H1 (cell line): ENCODE data around the gene CELSR1. TPM values are rescaled to one million over a fixed set of nuclear protein-coding genes. Genes with fewer than 3 reads are reported as not detected.

Source experiments
- CTCF ChIA-PET: fragments of 300-600 bp; sonication (Branson Sonifier 250); formaldehyde crosslinking; loops from one replicate; lab custom pipeline; 2021; ENCODE audit not compliant: partially characterized antibody; lab: Charles Lee
- POLR2A ChIA-PET: fragments of 300-600 bp; sonication (Branson Sonifier 250); formaldehyde crosslinking; loops from one replicate; lab custom pipeline; 2021; ENCODE audit warnings: inconsistent platforms; ENCODE audit not compliant: partially characterized antibody; lab: Charles Lee
- DNase-seq, 2 experiments: peaks; one replicate each; pipeline versions ENCODE4 v3.0.0 to v3.0.0-alpha.2; 2010 to 2022; ENCODE audit warnings: low spot score in 2 of 2, low read depth in 1 of 2, mixed read lengths in 1 of 2
- FAIRE-seq: peaks from 2 replicates; lab custom pipeline; 2011; peaks lifted over from hg19 to GRCh38; lab: Jason Lieb, UNC
- H2AFZ ChIP-seq: 2 replicates; pipeline ENCODE4 v1.8.1; 2012; ENCODE audit warnings: low read length, inconsistent platforms
- H2AK5ac ChIP-seq: 2 replicates; pipeline ENCODE4 v1.6.1; 2013; ENCODE audit warnings: low read depth, low read length
- H2BK120ac ChIP-seq: replicated peaks from 2 replicates; pipeline ENCODE3; 2013; ENCODE audit warnings: low read depth, low read length, inconsistent platforms
- H2BK12ac ChIP-seq: 2 replicates; pipeline ENCODE4 v1.6.1; 2013; ENCODE audit warnings: low read depth, low read length
- H2BK15ac ChIP-seq: 2 replicates; pipeline ENCODE4 v1.6.1; 2013; ENCODE audit warnings: low read length
- H2BK20ac ChIP-seq: 2 replicates; pipeline ENCODE4 v1.6.1; 2013; ENCODE audit warnings: low read length
- H2BK5ac ChIP-seq: 2 replicates; pipeline ENCODE4 v1.6.1; 2013; ENCODE audit warnings: low read depth, low read length
- H3K14ac ChIP-seq: 2 replicates; pipeline ENCODE4 v1.6.1; 2013; ENCODE audit warnings: inconsistent platforms; ENCODE audit not compliant: insufficient read length
- H3K18ac ChIP-seq: 2 replicates; pipeline ENCODE4 v1.6.1; 2013; ENCODE audit warnings: low read length; ENCODE audit errors: extremely low read depth
- H3K23ac ChIP-seq: 2 replicates; pipeline ENCODE4 v1.6.1; 2013; ENCODE audit warnings: inconsistent platforms; ENCODE audit not compliant: insufficient read length
- H3K23me2 ChIP-seq: 2 replicates; pipeline ENCODE4 v1.6.1; 2013; ENCODE audit warnings: low read depth, low read length
- H3K27ac ChIP-seq: 2 replicates; pipeline ENCODE4 v1.6.1; 2011; ENCODE audit warnings: low read depth, low read length, inconsistent platforms
- H3K27me3 ChIP-seq, 4 experiments: replicated peaks in 1 of 4; 1 replicate in 1 of 4; 2 replicates in 3 of 4; pipeline versions ENCODE4 v1.6.1 to v1.8.1; 2011 to 2013; ENCODE audit warnings: low read length in 3 of 4, mild to moderate bottlenecking in 3 of 4, inconsistent platforms in 2 of 4, mixed read lengths in 2 of 4, moderate library complexity in 1 of 4; ENCODE audit not compliant: control insufficient read depth in 3 of 4, insufficient read depth in 3 of 4; ENCODE audit errors: extremely low read depth in 1 of 4
- H3K36me3 ChIP-seq, 4 experiments: 2 replicates each; pipeline versions ENCODE4 v1.6.1 to v1.8.1; 2011 to 2013; ENCODE audit warnings: mild to moderate bottlenecking in 4 of 4, low read length in 3 of 4, moderate library complexity in 2 of 4, control low read depth in 1 of 4, inconsistent platforms in 1 of 4; ENCODE audit not compliant: insufficient read depth in 4 of 4, control insufficient read depth in 2 of 4
- H3K4ac ChIP-seq: replicated peaks from 2 replicates; pipeline ENCODE3; 2013; ENCODE audit warnings: low read length, low read depth, mixed read lengths, inconsistent platforms; ENCODE audit not compliant: insufficient read length
- H3K4me1 ChIP-seq, 4 experiments: replicated peaks in 1 of 4; 1 replicate in 1 of 4; 2 replicates in 3 of 4; pipeline versions ENCODE4 v1.6.1 to v1.8.1; 2011 to 2013; ENCODE audit warnings: low read length in 3 of 4, inconsistent platforms in 2 of 4, mixed read lengths in 1 of 4; ENCODE audit not compliant: insufficient read depth in 4 of 4, control insufficient read depth in 3 of 4
- H3K4me2 ChIP-seq, 2 experiments: 2 replicates each; pipeline versions ENCODE4 v1.6.1 to v1.8.1; 2011 to 2013; ENCODE audit warnings: low read depth in 2 of 2, low read length in 2 of 2, control low read depth in 1 of 2, inconsistent platforms in 1 of 2, mild to moderate bottlenecking in 1 of 2; ENCODE audit not compliant: insufficient read depth in 1 of 2
- H3K4me3 ChIP-seq, 4 experiments: fragments of 200-600, 300-600 bp in 1 of 4; sonication (generic), shearing (Covaris generic), sonication (Bioruptor Twin) in 1 of 4; 2 replicates each; pipeline versions ENCODE4 v1.5.1 to v1.8.1; 2011 to 2016; ENCODE audit warnings: low read length in 4 of 4, low read depth in 3 of 4, control low read depth in 2 of 4, inconsistent platforms in 2 of 4, mild to moderate bottlenecking in 2 of 4, mixed read lengths in 1 of 4, moderate library complexity in 1 of 4; ENCODE audit not compliant: insufficient read depth in 2 of 4; ENCODE audit errors: extremely low read depth in 1 of 4
- H3K56ac ChIP-seq: replicated peaks from 2 replicates; pipeline ENCODE3; 2013; ENCODE audit warnings: low read depth, mild to moderate bottlenecking, mixed read lengths, low read length, inconsistent platforms; ENCODE audit not compliant: insufficient read length
- H3K79me1 ChIP-seq: 2 replicates; pipeline ENCODE4 v1.6.1; 2013; ENCODE audit warnings: low read depth, low read length, control low read depth
- H3K79me2 ChIP-seq, 2 experiments: 2 replicates each; pipeline versions ENCODE4 v1.6.1 to v1.8.1; 2012 to 2013; ENCODE audit warnings: low read length in 2 of 2, mild to moderate bottlenecking in 2 of 2, inconsistent platforms in 1 of 2; ENCODE audit not compliant: insufficient read depth in 2 of 2, control insufficient read depth in 1 of 2
- H3K9ac ChIP-seq, 4 experiments: replicated peaks in 1 of 4; 1 replicate in 1 of 4; 2 replicates in 3 of 4; pipeline versions ENCODE4 v1.6.1 to v1.8.1; 2011 to 2013; ENCODE audit warnings: low read depth in 3 of 4, low read length in 3 of 4, control low read depth in 2 of 4, mild to moderate bottlenecking in 2 of 4, moderate library complexity in 2 of 4, inconsistent platforms in 1 of 4; ENCODE audit errors: extremely low read depth in 1 of 4
- H3K9me3 ChIP-seq, 2 experiments: 2 replicates each; pipeline versions ENCODE4 v1.6.1 to v1.8.1; 2012 to 2013; ENCODE audit warnings: mild to moderate bottlenecking in 2 of 2, moderate library complexity in 2 of 2, control low read depth in 1 of 2, inconsistent platforms in 1 of 2, low read depth in 1 of 2, low read length in 1 of 2, mixed read lengths in 1 of 2; ENCODE audit not compliant: insufficient read depth in 2 of 2
- H4K20me1 ChIP-seq, 2 experiments: replicated peaks in 1 of 2; 2 replicates each; pipeline versions ENCODE3 to v1.8.1; 2011 to 2013; ENCODE audit warnings: inconsistent platforms in 2 of 2, low read length in 2 of 2, mild to moderate bottlenecking in 1 of 2; ENCODE audit not compliant: insufficient read depth in 2 of 2, control insufficient read depth in 1 of 2
- H4K5ac ChIP-seq: 2 replicates; pipeline ENCODE4 v1.6.1; 2013; ENCODE audit warnings: low read length, low read depth, mixed read lengths, inconsistent platforms; ENCODE audit not compliant: insufficient read length
- H4K8ac ChIP-seq: 2 replicates; pipeline ENCODE4 v1.8.0; 2013; ENCODE audit warnings: mild to moderate bottlenecking, moderate library complexity, low read length, inconsistent platforms; ENCODE audit not compliant: insufficient read depth; ENCODE audit errors: extremely low read depth
- H4K91ac ChIP-seq: replicated peaks from 2 replicates; pipeline ENCODE3; 2013; ENCODE audit warnings: low read length, mixed read lengths, inconsistent platforms; ENCODE audit not compliant: insufficient read length
- BACH1 ChIP-seq: IDR thresholded peaks from 2 replicates; pipeline ENCODE4 v1.6.1; 2012; ENCODE audit warnings: low read length, improper control_type of control experiment
- BCL11A ChIP-seq, 2 experiments: IDR thresholded peaks; one replicate each; pipeline ENCODE4 v1.6.1; 2011; ENCODE audit warnings: low read depth in 2 of 2, low read length in 2 of 2, mild to moderate bottlenecking in 2 of 2
- CHD2 ChIP-seq: IDR thresholded peaks from 2 replicates; pipeline ENCODE4 v1.6.1; 2012; ENCODE audit warnings: low read length, improper control_type of control experiment
- FOSL1 ChIP-seq: IDR thresholded peaks from 2 replicates; pipeline ENCODE4 v1.6.1; 2011; ENCODE audit warnings: mild to moderate bottlenecking, low read depth, low read length, moderate library complexity; ENCODE audit not compliant: insufficient read depth
- HDAC2 ChIP-seq, 2 experiments: fragments of 300-600 bp in 1 of 2; sonication (generic) in 1 of 2; IDR thresholded peaks; 2 replicates each; pipeline ENCODE4 v1.6.1; 2011 to 2012; ENCODE audit warnings: low read depth in 2 of 2, low read length in 2 of 2, mild to moderate bottlenecking in 2 of 2, moderate library complexity in 2 of 2, borderline replicate concordance in 1 of 2, inconsistent platforms in 1 of 2
- POU5F1 ChIP-seq: IDR thresholded peaks from 2 replicates; pipeline ENCODE4 v1.6.1; 2011; ENCODE audit warnings: low read depth, mild to moderate bottlenecking, low read length, moderate library complexity
- SIX5 ChIP-seq: IDR thresholded peaks from 2 replicates; pipeline ENCODE4 v1.6.1; 2011; ENCODE audit warnings: mild to moderate bottlenecking, low read depth, low read length
- YY1 ChIP-seq: IDR thresholded peaks from 2 replicates; pipeline ENCODE4 v1.6.1; 2011; ENCODE audit warnings: low read depth, mild to moderate bottlenecking, low read length
- WGBS, 2 experiments: shearing (Covaris generic) in 1 of 2; methylation state at CpG; one replicate each; pipeline versions ENCODE4 v1.1.6 to v1.1.7; 2013 to 2015; ENCODE audit warnings: low lambda C conversion rate in 2 of 2, mixed read lengths in 2 of 2, inconsistent platforms in 1 of 2, low coverage in 1 of 2, missing lambda C conversion rate in 1 of 2; ENCODE audit not compliant: insufficient replicate concordance in 2 of 2, insufficient coverage in 1 of 2, insufficient read length in 1 of 2; ENCODE audit errors: extremely low coverage in 1 of 2, missing lambda C conversion rate in 1 of 2; 5-methylcytosine and 5-hydroxymethylcytosine counted together
- polyA plus RNA-seq, 7 experiments: library from polyadenylated mRNA; depleted of rRNA in 3 of 7; stranded (reverse) in 5 of 7; unstranded in 2 of 7; fragments of >200 nt in 5 of 7; fragments of 200-250 nt in 2 of 7; gene quantifications; 1 replicate in 5 of 7; 2 replicates in 1 of 7; 4 replicates in 1 of 7; pipeline versions ENCODE4 v1.2.1 to v1.2.3, GENCODE V29; 2011 to 2013; ENCODE audit warnings: missing spikeins in 2 of 7, mixed read lengths in 2 of 7
- total RNA-seq: library from RNA; stranded (reverse); fragmentation: NEBNext Ultra II Directional; extraction: Animal tissue kit (Norgen Biotek cat#: 25700); gene quantifications from 2 replicates; pipeline ENCODE4 v1.2.1, GENCODE V29; 2021
- TF ChIP-seq, protein P1 (sequence below): IDR thresholded peaks from 2 replicates; pipeline ENCODE4 v1.6.1; 2012; ENCODE audit warnings: low read length, inconsistent platforms
- TF ChIP-seq, protein P2 (sequence below): IDR thresholded peaks from 2 replicates; pipeline ENCODE4 v1.6.1; 2011; ENCODE audit warnings: low read depth, mild to moderate bottlenecking, low read length; ENCODE audit not compliant: insufficient read depth

CELSR1 gene
- total and polyA plus RNA-seq, 2 of the 8 experiments (the other 6 are each of a cell fraction or from before 2014, with no cell fraction given), result 9.0 to 12.4 TPM

DNA sequence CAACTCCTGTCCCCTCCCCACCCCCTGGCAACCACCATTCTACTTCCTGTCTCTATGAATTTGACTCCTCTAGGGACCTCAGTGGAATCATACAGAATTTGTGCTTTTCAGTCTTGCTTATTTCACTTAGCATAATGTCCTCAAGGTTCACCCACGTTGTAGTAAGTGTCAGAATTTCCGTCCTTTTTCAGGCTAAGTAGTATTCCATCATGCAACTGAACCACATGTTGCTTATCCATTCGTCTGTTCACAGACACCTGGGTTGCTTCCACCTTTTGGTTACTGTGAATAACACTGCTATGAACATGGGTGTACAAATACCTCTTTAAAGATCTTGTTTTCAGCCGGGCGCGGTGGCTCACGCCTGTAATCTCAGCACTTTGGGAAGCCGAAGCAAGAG, 16.5 kb downstream of the CELSR1 start:
- Histone ChIP-seq H2BK20ac (no peak overlapping the region), H3K4me2 (no peak overlapping the region), H3K79me2 (no peaks in the 10 kb centered on the region), H3K4me3 (no peak overlapping the region), H3K4ac (no peak overlapping the region), H3K23ac (no peak overlapping the region), H3K14ac (no peak overlapping the region), H3K79me1 (no peaks in the 10 kb centered on the region), H2BK12ac (no peak overlapping the region), H3K27ac (no peak overlapping the region), H2BK15ac (no peak overlapping the region), H3K56ac (no peak overlapping the region), H3K9me3 (no peaks in the 10 kb centered on the region), H4K5ac (no peak overlapping the region), H3K23me2 (no peaks in the 10 kb centered on the region), H4K91ac (no peak overlapping the region), H3K4me1 (peaks cover 0 to 6% (median 0%) of the 10 kb centered on the region in 4 experiments; a peak in 3 of 7 replicates), H2AFZ (no peak overlapping the region), H4K8ac (no peak overlapping the region), H3K27me3 (no peaks in the 10 kb centered on the region), H4K20me1 (peaks cover 2 to 13% of the 10 kb centered on the region in 2 experiments), H3K9ac (no peak overlapping the region), H3K36me3 (no peaks in the 10 kb centered on the region), H2AK5ac (no peak overlapping the region), H3K18ac (no peak overlapping the region), H2BK5ac (no peak overlapping the region), H2BK120ac (no peak overlapping the region)
- no peak for DNase-seq
- ChIA-PET POLR2A (no interaction called here), CTCF (interaction anchor here (2.0 to 3.4 kb wide), 2 partner anchors 42 to 153 kb away, joined by 4 to 16 read pairs; no protein-coding TSS in a partner anchor)
- no peak for FAIRE-seq
- WGBS, 2 experiments, result 91% methylated on average over 8 of the region's 8 CpGs; no CpG with 5 or more reads in 1 of the 2 experiments
- TF ChIP-seq POU5F1, result no peak
- TF ChIP-seq CHD2, result no peak
- no peak for TF ChIP-seq BACH1
- TF ChIP-seq BCL11A (IDR thresholded peaks at IDR 0.05; ENCODE audit: low read depth in 2 of 2, low read length in 2 of 2), result no peak
- TF ChIP-seq HDAC2 (IDR thresholded peaks at IDR 0.05; ENCODE audit: borderline replicate concordance in 1 of 2, low read depth in 2 of 2, low read length in 2 of 2), result no peak
- no peak for TF ChIP-seq YY1
- TF ChIP-seq, protein P1, sequence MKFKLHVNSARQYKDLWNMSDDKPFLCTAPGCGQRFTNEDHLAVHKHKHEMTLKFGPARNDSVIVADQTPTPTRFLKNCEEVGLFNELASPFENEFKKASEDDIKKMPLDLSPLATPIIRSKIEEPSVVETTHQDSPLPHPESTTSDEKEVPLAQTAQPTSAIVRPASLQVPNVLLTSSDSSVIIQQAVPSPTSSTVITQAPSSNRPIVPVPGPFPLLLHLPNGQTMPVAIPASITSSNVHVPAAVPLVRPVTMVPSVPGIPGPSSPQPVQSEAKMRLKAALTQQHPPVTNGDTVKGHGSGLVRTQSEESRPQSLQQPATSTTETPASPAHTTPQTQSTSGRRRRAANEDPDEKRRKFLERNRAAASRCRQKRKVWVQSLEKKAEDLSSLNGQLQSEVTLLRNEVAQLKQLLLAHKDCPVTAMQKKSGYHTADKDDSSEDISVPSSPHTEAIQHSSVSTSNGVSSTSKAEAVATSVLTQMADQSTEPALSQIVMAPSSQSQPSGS, result no peak
- TF ChIP-seq SIX5, result no peak
- TF ChIP-seq, protein P2, sequence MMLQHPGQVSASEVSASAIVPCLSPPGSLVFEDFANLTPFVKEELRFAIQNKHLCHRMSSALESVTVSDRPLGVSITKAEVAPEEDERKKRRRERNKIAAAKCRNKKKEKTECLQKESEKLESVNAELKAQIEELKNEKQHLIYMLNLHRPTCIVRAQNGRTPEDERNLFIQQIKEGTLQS, result no peak
- no peak for TF ChIP-seq FOSL1
